Activated B cell treated with CpG ODN at 0.5 μM for 24 hours (primary cell): Measurements from ENCODE around the gene CSNK2B. TPM values are rescaled to one million over a fixed set of nuclear protein-coding genes. Genes with fewer than 3 reads are reported as not detected.

ENCODE experiments used
- ATAC-seq: fragments of 200-7000 bp; cut with Tn5 transposase; one replicate; pipeline ENCODE4 v1.10.0; 2021; ENCODE audit warnings: low read depth, mild to moderate bottlenecking, moderate library complexity
- CTCF ChIA-PET: fragments of 350-600 bp; sonication (Branson Sonifier 250); formaldehyde crosslinking; loops from one replicate; lab custom pipeline; 2021; ENCODE audit warnings: antibody characterized with exemption; lab: Charles Lee
- POLR2A ChIA-PET: fragments of 350-600 bp; sonication (Branson Sonifier 250); formaldehyde crosslinking; loops from one replicate; lab custom pipeline; 2021; ENCODE audit warnings: antibody characterized with exemption; lab: Charles Lee
- DNase-seq: peaks from one replicate; pipeline ENCODE4 v3.0.0; 2022
- H3K27ac Mint-ChIP-seq: one replicate; pipeline ENCODE4 v1.8.0; 2020; ENCODE audit warnings: mixed read lengths
- H3K27me3 Mint-ChIP-seq: one replicate; pipeline ENCODE4 v1.8.0; 2021; ENCODE audit warnings: mixed read lengths
- H3K36me3 Mint-ChIP-seq: one replicate; pipeline ENCODE4 v1.8.0; 2021; ENCODE audit warnings: low read depth, mixed read lengths
- H3K4me1 Mint-ChIP-seq: one replicate; pipeline ENCODE4 v1.8.0; 2021; ENCODE audit warnings: mixed read lengths
- H3K4me3 Mint-ChIP-seq: one replicate; pipeline ENCODE4 v1.8.0; 2020; ENCODE audit warnings: mild to moderate bottlenecking, mixed read lengths
- H3K9me3 Mint-ChIP-seq: one replicate; pipeline ENCODE4 v1.8.0; 2020; ENCODE audit warnings: mixed read lengths
- CTCF ChIP-seq: fragments of 200-600 bp; IDR thresholded peaks from one replicate; pipeline ENCODE4 v1.8.0; 2022; ENCODE audit warnings: antibody characterized with exemption, mild to moderate bottlenecking
- intact Hi-C: fragments of 100-400 bp; cut with micrococcal nuclease; formaldehyde crosslinking; loops from one replicate; pipeline ENCODE4 v1.15.1; 2024
- total RNA-seq: library from RNA; stranded (reverse); gene quantifications from 2 replicates; pipeline ENCODE4 v1.2.3, GENCODE V29; 2022

The CSNK2B gene
- total RNA-seq, 1 donor from 2014 or later = 191 TPM

- DNase-seq = no peak
- POLR2A ChIA-PET = interaction anchor here (0.6 to 6.2 kb wide), 23 partner anchors 8 to 1282 kb away, joined by 3 to 188 read pairs (median 4); partner anchors contain the start of genes ABHD16A, APOM, ATP6V1G2 and BAG6
- Mint-ChIP-seq H3K27me3 (no peaks in the 10 kb centered on the region), H3K9me3 (no peaks in the 10 kb centered on the region), H3K27ac (peak overlapping the region; percentile 72), H3K4me1 (peaks cover 76% of the 10 kb centered on the region), H3K36me3 (peaks cover 63% of the 10 kb centered on the region), H3K4me3 (peak overlapping the region; percentile 88)
- no peak for TF ChIP-seq CTCF
- CTCF ChIA-PET = interaction anchor here (0.8 to 2.2 kb wide), 2 partner anchors 10 to 19 kb away, joined by 3 to 7 read pairs; partner anchors contain the start of gene BAG6
- intact Hi-C loops = loop anchor here (10.0 kb wide), 1 partner anchor 513 kb away; the partner anchor contains the start of genes AGPAT1 and RNF5
- no peak for ATAC-seq
Measured at GRCh38 chr6:31661262-31662123, 4.4 kb upstream of the CSNK2B start.

GRCh38 chr6:31662124-31662723 lies 3.7 kb upstream of the CSNK2B start:
- Mint-ChIP-seq H3K4me3 (peak overlapping the region; percentile 61), H3K36me3 (peaks cover 63% of the 10 kb centered on the region), H3K9me3 (no peaks in the 10 kb centered on the region), H3K27me3 (no peaks in the 10 kb centered on the region), H3K27ac (peak overlapping the region; percentile 46), H3K4me1 (peaks cover 81% of the 10 kb centered on the region)
- intact Hi-C loops = loop anchor here (10.0 kb wide), 1 partner anchor 513 kb away; the partner anchor contains the start of genes AGPAT1 and RNF5
- no peak for TF ChIP-seq CTCF
- DNase-seq (no peak), ATAC-seq (no peak)
- ChIA-PET POLR2A (interaction anchor here (0.6 to 6.2 kb wide), 8 partner anchors 9 to 1656 kb away, joined by 3 to 188 read pairs (median 7); partner anchors contain the start of genes ABHD16A, APOM, BAG6 and TAP2), CTCF (interaction anchor here (0.8 to 2.2 kb wide), 2 partner anchors 10 to 18 kb away, joined by 3 to 7 read pairs; partner anchors contain the start of gene BAG6)

- Mint-ChIP-seq H3K4me3 (peak overlapping the region; percentile 96), H3K36me3 (peaks cover 64% of the 10 kb centered on the region), H3K27ac (peak overlapping the region; percentile 95), H3K9me3 (no peaks in the 10 kb centered on the region), H3K27me3 (no peaks in the 10 kb centered on the region), H3K4me1 (peaks cover 80% of the 10 kb centered on the region)
- ChIA-PET CTCF (interaction anchor here (0.9 to 2.2 kb wide), 3 partner anchors 11 to 169 kb away, joined by 3 to 7 read pairs (median 5); partner anchors contain the start of gene BAG6), POLR2A (interaction anchor here (0.6 to 6.2 kb wide), 16 partner anchors 10 to 1655 kb away, joined by 3 to 188 read pairs (median 5); partner anchors contain the start of genes ABHD16A, APOM, BAG6 and DDX39B)
- no peak for ATAC-seq
- TF ChIP-seq CTCF = no peak
- intact Hi-C loops = loop anchor here (10.0 kb wide), 1 partner anchor 511 kb away; the partner anchor contains the start of genes AGPAT1 and RNF5
- no peak for DNase-seq
Measured at GRCh38 chr6:31663126-31663960, 2.5 kb upstream of the CSNK2B start.

GRCh38 chr6:31663961-31664789 lies 1.7 kb upstream of the CSNK2B start:
- H3K9me3 Mint-ChIP-seq = no peaks in the 10 kb centered on the region
- CTCF ChIA-PET = interaction anchor here (0.9 to 1.4 kb wide), 4 partner anchors 12 to 170 kb away, joined by 3 to 5 read pairs (median 4); partner anchors contain the start of gene BAG6
- no peaks in the 10 kb centered on the region for H3K27me3 Mint-ChIP-seq
- DNase-seq (no peak), ATAC-seq (no peak)
- POLR2A ChIA-PET = interaction anchor here (0.6 to 6.2 kb wide), 31 partner anchors 11 to 528 kb away, joined by 3 to 188 read pairs (median 4); partner anchors contain the start of genes ABHD16A, APOM, BAG6 and DDX39B
- TF ChIP-seq CTCF = no peak
- peak overlapping the region; percentile 95 for H3K27ac Mint-ChIP-seq
- H3K4me1 Mint-ChIP-seq = peaks cover 75% of the 10 kb centered on the region
- peak overlapping the region; percentile 96 for H3K4me3 Mint-ChIP-seq
- H3K36me3 Mint-ChIP-seq = peaks cover 70% of the 10 kb centered on the region
- intact Hi-C loops = loop anchor here (10.0 kb wide), 1 partner anchor 511 kb away; the partner anchor contains the start of genes AGPAT1 and RNF5
